MCF 10A (cell line): ENCODE measurements around the gene TBC1D2B. TPM values are rescaled to one million over a fixed set of nuclear protein-coding genes. Genes with fewer than 3 reads are reported as not detected.

Experiments used
- BruUV-seq: library from RNA; stranded (reverse); fragments of 400-500 nt; replicated peaks from 2 replicates; lab custom pipeline; 2021; lab: Mats Ljungman, UMichigan
- CTCF ChIA-PET: fragments of 300-600 bp; sonication (Branson Sonifier 250); formaldehyde crosslinking; extraction: SDS; loops from one replicate; lab custom pipeline; 2021; ENCODE audit warnings: antibody characterized with exemption, inconsistent platforms; lab: Yijun Ruan, JAX
- POLR2A ChIA-PET: fragments of 300-600, 350-650 bp; sonication (Branson Sonifier 250); formaldehyde crosslinking; extraction: SDS; loops from one replicate; lab custom pipeline; 2020; ENCODE audit warnings: antibody characterized with exemption, inconsistent platforms; lab: Yijun Ruan, JAX
- DNase-seq: peaks from one replicate; pipeline ENCODE4 v3.0.0-alpha.2; 2018; ENCODE audit not compliant: unreplicated experiment
- H3K27ac Mint-ChIP-seq: one replicate; pipeline ENCODE4 v1.8.0; 2022; ENCODE audit warnings: mild to moderate bottlenecking, low read depth, mixed read lengths; ENCODE audit not compliant: unreplicated experiment
- H3K27me3 Mint-ChIP-seq: one replicate; pipeline ENCODE4 v1.8.0; 2022; ENCODE audit warnings: mixed read lengths; ENCODE audit not compliant: insufficient read depth, unreplicated experiment
- H3K36me3 Mint-ChIP-seq: one replicate; pipeline ENCODE4 v1.8.0; 2022; ENCODE audit warnings: mild to moderate bottlenecking, moderate library complexity, mixed read lengths; ENCODE audit not compliant: insufficient read depth, unreplicated experiment
- H3K4me1 Mint-ChIP-seq: one replicate; pipeline ENCODE4 v1.8.0; 2022; ENCODE audit warnings: mixed read lengths; ENCODE audit not compliant: insufficient read depth, unreplicated experiment
- H3K4me3 Mint-ChIP-seq: one replicate; pipeline ENCODE4 v1.8.0; 2022; ENCODE audit warnings: mild to moderate bottlenecking, moderate library complexity, mixed read lengths; ENCODE audit not compliant: unreplicated experiment
- H3K9me3 Mint-ChIP-seq: one replicate; pipeline ENCODE4 v1.8.0; 2022; ENCODE audit warnings: mixed read lengths; ENCODE audit not compliant: unreplicated experiment
- CTCF ChIP-seq: fragments of 200-600 bp; IDR thresholded peaks from one replicate; pipeline ENCODE4 v1.8.0; 2022; ENCODE audit warnings: antibody characterized with exemption, mild to moderate bottlenecking; ENCODE audit not compliant: unreplicated experiment
- intact Hi-C: fragments of 100-400 bp; cut with micrococcal nuclease; formaldehyde crosslinking; loops from 2 replicates; pipeline ENCODE4 v1.14.1; 2022
- total RNA-seq: library from RNA; stranded (reverse); gene quantifications from 2 replicates; pipeline ENCODE4 v1.2.3, GENCODE V29; 2022

TBC1D2B gene
- total RNA-seq, 1 experiment from 2014 or later: 21.2 TPM

GRCh38 chr15:78046796-78047341 is 30.6 kb downstream of the TBC1D2B start:
- peak overlapping the region; percentile 21 for H3K27ac Mint-ChIP-seq
- no peaks in the 10 kb centered on the region for H3K9me3 Mint-ChIP-seq
- no peak for TF ChIP-seq CTCF
- CTCF ChIA-PET: interaction anchor here (0.6 to 1.0 kb wide), 3 partner anchors 10 to 80 kb away, joined by 3 read pairs; no protein-coding TSS in a partner anchor
- peaks cover 39% of the 10 kb centered on the region for H3K36me3 Mint-ChIP-seq
- no TSS peak for BruUV-seq
- intact Hi-C loops: no loop called here
- no peaks in the 10 kb centered on the region for H3K27me3 Mint-ChIP-seq
- H3K4me3 Mint-ChIP-seq: no peak overlapping the region
- peaks cover 28% of the 10 kb centered on the region for H3K4me1 Mint-ChIP-seq
- POLR2A ChIA-PET: interaction anchor here (0.9 to 1.0 kb wide), 2 partner anchors 13 to 19 kb away, joined by 3 read pairs; no protein-coding TSS in a partner anchor
- DNase-seq: peak; percentile 55

DNA sequence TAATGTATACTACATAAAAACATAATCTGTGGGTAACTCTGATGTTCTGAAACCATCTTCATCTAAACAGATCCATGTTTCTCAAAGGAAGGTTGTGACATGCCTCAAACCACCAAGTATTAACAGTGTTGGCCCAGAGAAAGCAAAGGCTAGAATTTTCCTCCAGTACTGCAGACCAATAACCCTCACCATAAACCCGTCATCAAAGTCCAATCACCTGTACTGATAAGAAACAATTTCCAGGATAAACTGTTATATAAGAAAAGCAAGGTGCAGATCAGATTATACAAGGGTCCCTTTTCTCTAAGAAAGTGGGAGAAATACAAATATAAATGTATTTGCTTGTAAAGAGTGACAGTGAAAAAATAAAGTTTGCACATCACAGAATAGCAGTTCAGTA is 32.3 kb downstream of the TBC1D2B start:
- Mint-ChIP-seq H3K27me3 (no peaks in the 10 kb centered on the region), H3K36me3 (peaks cover 39% of the 10 kb centered on the region), H3K9me3 (no peaks in the 10 kb centered on the region), H3K27ac (peak overlapping the region; percentile 78), H3K4me3 (no peak overlapping the region), H3K4me1 (peaks cover 33% of the 10 kb centered on the region)
- no peak for DNase-seq
- no TSS peak for BruUV-seq
- intact Hi-C loops: no loop called here
- ChIA-PET CTCF (interaction anchor here (1.0 to 1.4 kb wide), 2 partner anchors 63 to 132 kb away, joined by 3 to 4 read pairs; no protein-coding TSS in a partner anchor), POLR2A (interaction anchor here (0.6 to 1.7 kb wide), 12 partner anchors 10 to 919 kb away, joined by 3 to 9 read pairs (median 3); partner anchors contain the start of gene TBC1D2B)
- TF ChIP-seq CTCF: no peak

DNA sequence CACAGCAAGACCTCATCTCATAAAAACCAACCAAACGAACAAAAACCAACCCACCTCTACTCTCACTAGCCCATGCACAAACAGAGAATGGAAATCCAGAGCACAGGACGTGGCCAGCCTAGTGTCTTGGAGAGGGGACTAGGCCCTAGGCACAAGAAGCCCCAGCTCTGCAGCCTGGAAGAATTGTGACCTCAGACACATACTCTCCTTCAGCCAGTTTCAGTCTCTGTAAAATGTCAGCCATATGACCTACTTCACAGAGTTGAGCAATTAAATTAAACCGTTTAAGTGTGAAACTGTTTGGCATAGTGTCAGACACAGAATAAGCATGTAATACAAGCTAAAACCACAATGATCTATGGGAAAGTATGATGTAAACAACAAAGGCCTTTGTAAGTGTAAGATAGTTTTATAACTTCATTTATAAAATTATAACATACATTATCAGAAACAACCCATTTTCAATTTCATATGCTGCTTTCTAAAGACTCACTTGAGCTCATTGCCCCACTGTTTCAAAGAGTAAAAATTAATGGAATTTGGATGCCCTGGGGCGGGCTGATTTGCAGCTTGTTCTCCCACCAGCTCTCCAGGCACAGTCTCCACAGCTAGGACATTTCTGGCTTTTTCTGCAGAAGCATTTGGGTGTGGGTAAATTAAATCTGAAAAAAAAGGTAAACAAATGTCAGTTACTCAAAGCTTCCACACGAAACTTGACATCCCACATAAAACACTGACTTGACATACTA is 32.9 kb downstream of the TBC1D2B start:
- Mint-ChIP-seq H3K36me3 (peaks cover 37% of the 10 kb centered on the region), H3K27ac (peak overlapping the region; percentile 78), H3K27me3 (no peaks in the 10 kb centered on the region), H3K4me3 (no peak overlapping the region), H3K4me1 (peaks cover 31% of the 10 kb centered on the region), H3K9me3 (no peaks in the 10 kb centered on the region)
- CTCF ChIA-PET: interaction anchor here (1.0 to 1.4 kb wide), 2 partner anchors 63 to 132 kb away, joined by 3 to 4 read pairs; no protein-coding TSS in a partner anchor
- peak; percentile 34 for DNase-seq
- intact Hi-C loops: no loop called here
- no peak for TF ChIP-seq CTCF
- POLR2A ChIA-PET: interaction anchor here (0.6 to 1.7 kb wide), 14 partner anchors 10 to 918 kb away, joined by 3 to 9 read pairs (median 3); partner anchors contain the start of gene TBC1D2B
- BruUV-seq: no TSS peak

GRCh38 chr15:78041946-78042345 is 35.6 kb downstream of the TBC1D2B start:
- no peaks in the 10 kb centered on the region for H3K27me3 Mint-ChIP-seq
- BruUV-seq: no TSS peak
- H3K27ac Mint-ChIP-seq: no peak overlapping the region
- CTCF ChIA-PET: interaction anchor here (1.7 to 1.9 kb wide), 2 partner anchors 15 to 71 kb away, joined by 4 read pairs; no protein-coding TSS in a partner anchor
- TF ChIP-seq CTCF: no peak
- no peak overlapping the region for H3K4me3 Mint-ChIP-seq
- intact Hi-C loops: no loop called here
- H3K4me1 Mint-ChIP-seq: peaks cover 28% of the 10 kb centered on the region
- H3K9me3 Mint-ChIP-seq: no peaks in the 10 kb centered on the region
- no peak for DNase-seq
- peaks cover 40% of the 10 kb centered on the region for H3K36me3 Mint-ChIP-seq
- POLR2A ChIA-PET: interaction anchor here (0.6 to 1.3 kb wide), 2 partner anchors 27 to 29 kb away, joined by 3 to 4 read pairs; no protein-coding TSS in a partner anchor
